Uterus (tissue), 4 donors: ENCODE data around the gene RNF157. TPM values are rescaled to one million over a fixed set of nuclear protein-coding genes. Genes with fewer than 3 reads are reported as not detected.

Experiments used
- DNase-seq, 2 donors: peaks; one replicate each; pipeline ENCODE4 v3.0.0-alpha.2; 2019 to 2020
- H3K27ac ChIP-seq, 2 donors: fragments of 200-600 bp; sonication (generic); 1 replicate in 1 of 2; 2 replicates in 1 of 2; pipeline ENCODE4 v1.5.1; 2016 to 2018
- H3K27me3 ChIP-seq, 2 donors: fragments of 200-600 bp; sonication (generic); one replicate each; pipeline ENCODE4 v1.5.1; 2018 to 2019; ENCODE audit warnings: control low read depth in 1 of 2
- H3K36me3 ChIP-seq, 2 donors: fragments of 200-600 bp; sonication (generic); one replicate each; pipeline ENCODE4 v1.5.1; 2019; ENCODE audit warnings: control low read depth in 1 of 2
- H3K4me1 ChIP-seq, 2 donors: fragments of 200-600 bp; sonication (generic); one replicate each; pipeline ENCODE4 v1.5.1; 2018 to 2019; ENCODE audit warnings: control low read depth in 1 of 2
- H3K4me3 ChIP-seq, 2 donors: fragments of 200-600 bp; sonication (generic); 1 replicate in 1 of 2; 2 replicates in 1 of 2; pipeline ENCODE4 v1.5.1; 2018 to 2019; ENCODE audit warnings: mild to moderate bottlenecking in 1 of 2
- H3K9me3 ChIP-seq, 2 donors: fragments of 200-600 bp; sonication (generic); one replicate each; pipeline ENCODE4 v1.5.1; 2019; ENCODE audit warnings: control low read depth in 1 of 2
- CTCF ChIP-seq, 4 experiments: fragments of 200-600 bp in 2 of 4; fragments of 450-650 bp in 2 of 4; sonication (generic) in 2 of 4; IDR thresholded peaks; one replicate each; pipeline ENCODE4 v1.5.1; 2016 to 2019; ENCODE audit warnings: antibody characterized with exemption in 4 of 4, mild to moderate bottlenecking in 2 of 4, moderate library complexity in 1 of 4
- POLR2A ChIP-seq, 2 donors: fragments of 450-650 bp; IDR thresholded peaks; one replicate each; pipeline ENCODE4 v1.6.1; 2016; ENCODE audit warnings: antibody characterized with exemption in 2 of 2, mild to moderate bottlenecking in 1 of 2, moderate library complexity in 1 of 2
- intact Hi-C: fragments of 100-400 bp; cut with DNase I; formaldehyde crosslinking; loops from one replicate; pipeline ENCODE4 v1.15.1; 2023; ENCODE audit warnings: low total_unique reads
- total RNA-seq, 4 donors: library from RNA; depleted of rRNA in 3 of 4; stranded (reverse); fragments of >200 nt in 3 of 4; gene quantifications; one replicate each; pipeline versions ENCODE4 v1.1.0 to v1.2.4, GENCODE V29; 2014 to 2023
- donor health status: DM: yes; HTN: yes; CAD: no.

Gene RNF157
- total RNA-seq, 4 donors from 2014 or later: 0.77 to 5.7 (median 1.7) TPM

GRCh38 chr17:76251478-76252039 is 11.3 kb upstream of the RNF157 start:
- no peaks in the 10 kb centered on the region for H3K27me3 ChIP-seq
- intact Hi-C loops: no loop called here
- H3K9me3 ChIP-seq: no peaks in the 10 kb centered on the region
- TF ChIP-seq POLR2A (IDR thresholded peaks at IDR 0.05) (no peak), CTCF (IDR thresholded peaks at IDR 0.05) (no peak)
- no peak overlapping the region for H3K4me3 ChIP-seq
- H3K4me1 ChIP-seq: no peaks in the 10 kb centered on the region
- no peaks in the 10 kb centered on the region for H3K36me3 ChIP-seq
- peak overlapping the region in 1 of 2 donors; percentile 25 for H3K27ac ChIP-seq
- DNase-seq: no peak

- peaks cover 0 to under 1% of the 10 kb centered on the region in 2 donors for H3K27me3 ChIP-seq
- H3K4me3 ChIP-seq: no peak overlapping the region
- no peak overlapping the region for H3K27ac ChIP-seq
- TF ChIP-seq CTCF (IDR thresholded peaks at IDR 0.05) (no peak), POLR2A (IDR thresholded peaks at IDR 0.05) (no peak)
- intact Hi-C loops: no loop called here
- no peaks in the 10 kb centered on the region for H3K9me3 ChIP-seq
- H3K36me3 ChIP-seq: no peaks in the 10 kb centered on the region
- no peak for DNase-seq
- no peaks in the 10 kb centered on the region for H3K4me1 ChIP-seq
Measured at GRCh38 chr17:76250141-76250540, 9.8 kb upstream of the RNF157 start.

GRCh38 chr17:76248013-76248782 is 7.9 kb upstream of the RNF157 start:
- H3K9me3 ChIP-seq: no peaks in the 10 kb centered on the region
- intact Hi-C loops: loop anchor here (10.0 kb wide), 1 partner anchor 497 kb away; no protein-coding TSS in a partner anchor
- H3K36me3 ChIP-seq: no peaks in the 10 kb centered on the region
- TF ChIP-seq CTCF (IDR thresholded peaks at IDR 0.05) (no peak), POLR2A (IDR thresholded peaks at IDR 0.05) (no peak)
- peaks cover 0 to 4% of the 10 kb centered on the region in 2 donors for H3K27me3 ChIP-seq
- no peak overlapping the region for H3K4me3 ChIP-seq
- no peak overlapping the region for H3K27ac ChIP-seq
- no peaks in the 10 kb centered on the region for H3K4me1 ChIP-seq
- DNase-seq: no peak

GRCh38 chr17:76247304-76247703 is 7.0 kb upstream of the RNF157 start:
- no peak overlapping the region for H3K4me3 ChIP-seq
- H3K36me3 ChIP-seq: no peaks in the 10 kb centered on the region
- no peaks in the 10 kb centered on the region for H3K4me1 ChIP-seq
- no peaks in the 10 kb centered on the region for H3K9me3 ChIP-seq
- no peak overlapping the region for H3K27ac ChIP-seq
- peaks cover 0 to 4% of the 10 kb centered on the region in 2 donors for H3K27me3 ChIP-seq
- intact Hi-C loops: loop anchor here (10.0 kb wide), 1 partner anchor 497 kb away; no protein-coding TSS in a partner anchor
- DNase-seq: no peak
- TF ChIP-seq POLR2A (IDR thresholded peaks at IDR 0.05): no peak
- no peak for TF ChIP-seq CTCF (IDR thresholded peaks at IDR 0.05)
